AML-193 (cell line): ENCODE data around the gene DPH6.
"Not testable (repeated sequence)": the region's sequence is repeated elsewhere in the genome, so short reads cannot be mapped to it uniquely, and the experiment has no call there.

Experiments used
- DNase-seq, 2 experiments: peaks; one replicate each; lab custom pipeline; 2025; lab: John Stamatoyannopoulos, UW

The DPH6 gene

DNA sequence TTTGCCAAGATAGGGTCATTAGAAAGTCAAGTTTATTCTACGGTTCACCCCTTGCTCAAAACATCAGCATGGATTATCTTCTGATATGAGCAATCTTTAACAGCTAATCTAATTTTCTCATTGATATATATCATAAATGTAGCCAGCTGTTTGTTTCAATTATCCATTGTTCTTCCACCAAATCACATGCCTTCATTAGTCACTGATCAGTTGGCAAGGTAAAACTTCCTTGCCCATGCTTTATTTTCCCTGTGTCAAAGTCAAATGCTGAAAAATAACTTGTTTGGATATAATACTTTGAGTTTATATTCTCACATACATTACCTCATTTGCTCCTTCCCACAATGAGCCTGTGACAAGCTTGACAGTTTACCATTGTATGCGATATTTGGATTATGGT lies 60.6 kb downstream of the DPH6 start:
- no peak for DNase-seq

DNA sequence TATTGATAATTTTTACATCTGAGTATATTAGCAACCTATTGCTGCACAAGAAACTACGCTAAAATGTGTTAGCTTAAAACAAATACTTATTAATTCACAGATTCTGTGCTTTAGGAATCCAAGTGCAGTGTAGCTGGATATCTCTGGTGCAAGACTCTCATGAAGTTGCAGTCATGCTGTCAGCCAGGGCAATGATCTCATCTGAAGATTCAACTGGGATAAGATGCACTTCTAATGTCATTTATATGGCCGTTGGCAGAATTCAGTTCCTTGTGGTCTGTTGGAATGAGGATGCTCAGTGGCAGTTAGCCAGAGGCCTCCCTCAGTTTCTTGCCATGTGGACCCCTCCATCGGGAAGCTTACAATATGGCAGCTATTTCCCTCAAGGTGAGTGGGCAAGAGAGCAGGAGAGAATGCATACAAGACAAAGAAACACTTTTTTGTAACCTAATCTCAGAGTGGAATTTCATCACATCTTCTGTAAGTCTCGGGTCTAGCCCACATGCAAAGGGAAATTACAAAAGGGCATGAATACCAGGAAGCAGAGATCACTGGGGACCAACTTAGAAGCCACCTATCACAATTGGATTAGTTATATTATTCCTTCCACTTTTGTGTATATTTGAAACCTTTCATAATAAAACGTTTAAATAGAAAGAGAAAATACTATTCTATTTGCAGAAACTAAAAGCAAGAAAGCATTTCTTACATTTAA lies 61.6 kb downstream of the DPH6 start:
- no peak for DNase-seq

DNA sequence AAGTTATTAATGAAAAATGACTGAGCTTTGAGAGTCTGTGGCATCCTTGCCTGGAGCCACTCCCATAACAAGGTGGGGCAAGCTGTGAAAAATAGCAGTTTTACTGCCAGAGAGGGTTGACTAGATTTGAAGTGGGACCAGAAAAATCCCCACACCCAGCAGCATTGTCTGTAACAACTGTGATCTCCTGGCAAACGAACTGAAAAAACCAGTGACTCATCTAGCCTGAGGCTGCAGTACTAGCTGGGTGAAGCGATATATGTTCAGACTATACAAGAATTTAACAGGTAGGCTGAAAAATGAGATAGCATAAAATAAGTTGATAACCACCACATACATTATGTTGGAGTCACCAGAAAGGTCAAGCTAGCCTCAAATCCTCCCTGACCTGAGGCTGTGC lies 64.0 kb downstream of the DPH6 start:
- DNase-seq = no peak

DNA sequence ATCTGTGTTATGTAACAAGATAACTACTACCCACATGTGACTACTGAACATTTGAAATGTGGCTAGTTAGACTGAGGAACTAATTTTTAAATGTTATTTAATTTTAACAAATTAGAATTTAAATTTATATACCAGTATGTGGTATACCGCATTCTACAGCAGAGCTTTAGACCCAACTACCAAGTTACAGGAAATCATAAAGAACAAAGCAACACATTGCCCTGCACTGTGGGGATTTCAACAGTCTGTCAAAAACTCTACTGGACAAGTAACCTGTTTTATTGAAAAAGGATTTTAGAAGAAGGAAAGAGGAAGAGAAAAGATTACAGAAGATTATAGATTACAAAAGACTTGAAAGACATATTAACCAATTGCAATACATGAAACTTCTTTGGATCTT lies 64.9 kb downstream of the DPH6 start:
- DNase-seq = peak; percentile 4 to 16

DNA sequence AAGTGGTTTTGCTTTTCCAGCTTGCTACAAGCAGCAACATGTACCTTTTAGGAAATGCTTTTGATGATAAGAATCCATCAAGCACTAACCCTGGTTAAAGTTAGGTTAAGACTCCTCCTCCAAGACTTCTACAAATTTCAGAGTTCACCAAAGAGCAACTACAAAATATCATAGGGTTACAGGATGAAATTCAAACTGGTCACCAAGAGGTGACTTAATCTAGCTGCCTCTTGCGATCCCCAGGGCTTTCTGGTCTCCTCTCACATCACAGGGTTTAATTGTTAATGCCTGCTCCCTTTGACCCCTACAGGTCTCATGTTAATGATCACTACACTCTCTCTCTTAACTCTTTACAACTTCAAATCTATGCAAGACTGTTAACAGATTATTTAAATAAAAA lies 66.5 kb downstream of the DPH6 start:
- no peak for DNase-seq

DNA sequence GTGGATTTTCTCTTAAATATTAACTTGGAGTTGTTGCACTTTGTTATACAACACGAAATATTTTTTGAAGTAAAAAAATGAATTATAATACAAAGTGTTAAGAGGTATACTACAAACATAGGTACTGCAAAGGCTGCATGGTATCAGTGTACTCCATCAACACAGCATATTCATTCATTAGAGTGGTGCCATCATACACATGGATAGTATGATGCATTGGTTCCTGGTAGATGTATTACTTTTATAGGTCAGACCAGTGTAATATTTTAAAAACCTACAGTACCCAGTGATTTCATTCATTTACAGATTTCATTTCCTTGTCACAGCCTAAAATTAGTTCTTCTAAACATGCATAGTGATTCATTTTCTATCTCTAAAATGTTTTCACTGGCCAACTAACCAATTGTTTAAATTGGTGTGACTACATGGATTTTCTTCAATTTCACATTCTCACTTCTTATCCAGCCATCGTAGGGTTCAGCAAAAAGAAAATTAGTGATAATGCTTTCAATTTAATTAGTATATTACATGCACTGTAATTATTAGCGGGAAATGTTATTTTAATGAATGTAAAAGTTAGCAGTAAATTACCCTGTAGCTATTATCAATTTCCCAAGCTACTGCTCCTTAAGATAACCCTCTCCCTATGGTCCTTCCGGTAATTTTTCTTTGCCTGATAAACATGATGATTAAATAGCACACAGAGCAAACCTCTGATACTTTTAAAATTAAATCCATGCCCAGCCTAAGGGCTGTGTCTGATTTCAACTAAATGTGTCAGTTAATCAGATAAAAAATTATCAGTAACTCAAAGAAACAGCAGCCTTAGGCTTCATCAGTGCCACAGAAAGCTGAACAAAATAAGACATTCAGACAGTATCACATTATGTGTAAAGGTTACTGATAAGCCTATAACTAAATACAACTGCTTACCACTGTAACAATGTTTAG lies 68.4 kb downstream of the DPH6 start:
- no peak for DNase-seq

DNA sequence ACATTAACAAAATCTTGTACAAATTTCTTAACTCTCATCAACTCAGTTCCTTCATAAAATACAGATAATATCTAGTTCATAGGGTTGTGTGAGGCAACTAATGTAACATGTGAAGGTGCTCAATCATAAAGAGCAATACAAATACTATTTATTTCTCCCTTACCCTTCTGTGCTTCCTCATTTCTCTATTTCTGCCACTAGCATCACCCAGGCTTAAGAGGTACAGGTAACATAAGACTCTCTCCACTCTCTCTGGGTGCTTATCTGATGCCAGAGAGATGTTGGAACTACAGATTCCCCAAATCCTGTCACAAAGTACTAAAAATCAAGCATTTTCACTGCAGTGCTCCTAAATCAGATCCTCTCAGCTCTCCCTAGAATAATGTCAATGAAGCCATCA lies 74.9 kb downstream of the DPH6 start:
- no peak for DNase-seq

DNA sequence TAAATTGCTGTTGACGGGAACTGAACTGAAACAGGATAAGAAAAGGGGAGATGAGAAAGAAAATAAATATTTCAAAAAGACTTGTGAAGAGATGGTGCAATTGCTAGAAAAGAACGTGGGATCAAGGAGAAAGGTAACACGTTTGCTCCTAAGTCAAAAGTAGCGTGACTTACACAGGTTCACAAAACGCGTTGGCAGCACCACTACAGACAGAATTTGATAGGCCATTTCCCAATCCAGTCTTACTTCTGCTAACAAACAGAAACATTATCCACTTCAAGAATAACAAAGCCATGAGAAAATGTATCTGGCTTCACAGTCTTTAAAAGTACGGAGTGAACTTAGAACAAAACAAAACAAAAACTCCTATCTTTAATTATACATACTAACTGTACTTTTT lies 75.5 kb downstream of the DPH6 start:
- no peak for DNase-seq

DNA sequence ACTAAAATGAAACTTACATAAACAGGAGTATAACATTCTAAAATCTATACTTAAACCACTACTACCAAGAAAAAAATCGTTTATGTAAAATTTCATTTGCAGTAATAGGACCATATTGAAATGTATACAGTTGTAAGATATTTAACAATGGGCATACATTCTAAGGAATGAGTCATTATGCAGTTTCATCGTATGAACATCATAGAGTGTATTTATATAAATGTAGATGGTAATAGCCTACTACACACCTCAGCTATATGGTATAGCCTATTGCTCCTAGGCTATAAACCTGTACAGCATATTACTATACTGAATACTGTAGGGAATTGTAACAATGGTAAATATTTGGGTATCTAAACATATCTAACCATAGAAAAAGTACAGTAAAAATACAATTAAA lies 79.5 kb downstream of the DPH6 start:
- DNase-seq = no peak

DNA sequence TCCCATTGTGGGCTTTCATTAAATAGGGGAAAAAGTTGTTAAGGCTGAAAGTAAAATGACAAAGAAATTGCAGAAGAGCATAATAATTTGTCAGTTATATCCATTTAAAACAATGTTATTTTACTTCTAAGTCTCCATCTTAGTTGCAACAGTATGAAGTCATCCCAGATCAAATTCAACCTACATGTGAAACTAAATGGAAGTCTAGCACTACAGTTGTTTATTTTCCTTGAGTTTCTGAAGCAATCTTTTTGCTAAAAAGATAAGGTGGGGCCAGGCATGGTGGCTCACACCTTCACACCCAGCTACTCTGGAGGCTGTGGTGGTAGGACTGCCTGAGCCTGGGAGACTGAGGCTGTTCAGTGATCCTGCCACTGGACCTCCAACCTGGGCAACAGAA lies 80.2 kb downstream of the DPH6 start:
- no peak for DNase-seq

DNA sequence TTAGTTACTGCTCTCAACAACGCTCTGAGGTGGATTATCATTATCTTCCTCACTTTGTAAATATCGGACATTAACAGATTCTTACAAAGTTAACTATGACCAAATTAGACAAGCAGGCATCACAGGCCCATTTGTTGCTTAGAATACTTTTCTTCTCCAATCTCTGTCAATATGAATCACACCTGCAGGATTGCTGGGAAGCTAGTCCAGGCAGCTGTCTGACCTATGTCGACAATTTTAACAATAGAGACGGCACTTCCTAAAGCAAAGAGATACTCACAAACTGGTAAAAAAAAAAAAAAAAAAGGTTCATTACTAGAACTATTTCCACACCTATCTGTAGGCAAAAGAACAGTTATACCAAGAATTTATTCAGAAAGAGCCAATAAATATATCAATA lies 85.3 kb downstream of the DPH6 start:
- no peak for DNase-seq

DNA sequence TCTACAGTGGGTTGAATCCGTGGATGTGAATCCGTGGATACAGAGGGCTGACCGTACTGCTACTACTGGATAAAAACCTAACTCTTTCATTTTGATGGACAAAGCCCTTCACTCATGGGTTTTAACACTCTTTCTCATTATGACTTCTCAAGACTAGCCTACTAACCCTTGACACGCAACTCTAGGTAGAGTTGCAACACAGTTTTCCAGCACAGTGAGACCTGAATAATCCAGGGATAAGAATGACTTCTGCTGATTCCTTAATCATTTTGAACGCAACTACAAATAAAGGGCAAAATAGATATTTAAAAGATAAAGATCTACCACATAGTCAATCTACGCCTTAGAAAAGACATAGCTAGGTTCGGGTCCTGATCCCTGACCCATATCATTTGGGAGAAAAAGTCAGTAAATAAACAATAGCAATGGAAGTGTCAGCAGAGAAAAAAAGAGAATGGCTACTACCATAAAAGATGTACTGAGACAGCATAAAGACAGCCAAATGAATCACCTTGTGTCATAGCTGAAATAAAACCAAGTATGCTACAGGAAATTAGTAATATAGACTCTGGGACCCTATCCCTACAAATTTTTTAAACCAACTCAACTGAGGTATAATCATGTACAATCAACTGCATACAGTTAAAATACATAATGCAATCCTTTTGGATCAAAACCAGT lies 87.6 kb downstream of the DPH6 start:
- DNase-seq = no peak

DNA sequence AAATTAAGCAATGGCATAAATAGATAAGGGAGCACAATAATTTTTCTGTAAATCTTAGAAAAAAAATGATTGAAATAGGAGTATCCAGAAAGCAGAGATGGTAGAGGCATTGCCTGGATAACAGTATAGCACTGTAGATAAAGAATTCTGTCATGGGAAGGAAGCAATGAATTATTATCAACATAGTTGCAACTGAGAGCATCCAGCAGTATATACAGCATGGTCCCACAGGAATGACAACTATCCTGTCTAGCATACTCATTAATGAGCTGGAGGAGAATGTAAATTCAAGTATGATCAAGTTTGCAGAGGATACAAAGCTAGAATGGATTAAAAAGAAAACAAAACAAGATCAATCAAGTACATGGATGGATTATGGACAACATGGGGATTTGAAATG lies 90.8 kb downstream of the DPH6 start:
- DNase-seq = no peak

DNA sequence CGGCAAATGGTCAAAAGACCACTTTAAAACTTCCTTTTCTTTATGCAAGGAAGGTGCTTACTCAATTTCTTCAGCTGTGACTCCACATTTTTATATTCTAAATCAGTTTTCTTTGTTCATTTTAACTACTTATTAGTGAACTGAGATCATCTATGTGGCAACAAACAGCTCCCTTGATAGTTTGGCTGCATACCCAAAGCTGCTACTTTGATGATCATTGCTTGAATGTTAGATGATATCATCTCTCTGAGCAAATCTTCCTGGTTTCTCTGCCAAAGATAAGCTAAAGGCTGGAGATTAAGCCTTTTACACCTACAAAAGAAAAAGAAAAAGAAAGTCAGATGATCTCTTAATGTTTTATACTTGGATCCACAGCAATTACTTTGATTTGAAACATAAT lies 95.5 kb downstream of the DPH6 start:
- no peak for DNase-seq

DNA sequence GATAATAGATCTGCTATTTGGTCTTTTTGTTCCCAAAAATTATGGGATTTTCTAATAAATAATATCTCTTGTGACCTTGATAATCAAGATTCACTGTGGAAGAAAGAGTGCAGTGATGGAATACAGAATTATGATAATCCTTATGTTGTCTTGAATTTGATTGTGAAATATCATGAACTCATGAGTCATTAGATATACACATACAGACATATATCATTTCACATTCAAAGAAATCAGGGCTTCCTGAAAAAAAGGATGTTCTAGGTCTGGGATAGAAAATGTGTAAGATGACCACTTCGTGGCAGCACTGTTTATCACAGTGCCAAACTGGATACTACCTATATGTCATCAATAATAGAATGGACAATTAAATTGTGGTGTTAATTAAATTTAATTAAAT lies 97.7 kb downstream of the DPH6 start:
- no peak for DNase-seq

DNA sequence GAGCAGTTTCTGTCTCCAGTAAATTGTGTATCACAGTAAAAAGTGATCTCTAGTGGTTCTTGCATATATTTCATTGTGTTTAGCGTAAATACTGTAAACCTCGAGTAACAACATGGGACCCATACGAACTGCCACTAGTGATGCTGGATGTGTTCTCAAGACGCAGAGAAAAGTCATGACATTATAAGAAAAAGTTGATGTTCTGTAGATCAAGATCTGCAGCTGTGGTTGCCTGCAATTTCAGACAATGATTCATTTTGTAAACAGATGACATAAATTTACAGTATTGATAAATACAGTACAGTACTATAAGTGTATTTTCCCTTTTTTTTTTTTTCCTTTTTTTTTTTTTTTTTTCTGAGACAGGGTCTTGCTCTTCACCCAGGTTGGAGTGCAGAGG lies 100.1 kb downstream of the DPH6 start:
- DNase-seq = no peak

DNA sequence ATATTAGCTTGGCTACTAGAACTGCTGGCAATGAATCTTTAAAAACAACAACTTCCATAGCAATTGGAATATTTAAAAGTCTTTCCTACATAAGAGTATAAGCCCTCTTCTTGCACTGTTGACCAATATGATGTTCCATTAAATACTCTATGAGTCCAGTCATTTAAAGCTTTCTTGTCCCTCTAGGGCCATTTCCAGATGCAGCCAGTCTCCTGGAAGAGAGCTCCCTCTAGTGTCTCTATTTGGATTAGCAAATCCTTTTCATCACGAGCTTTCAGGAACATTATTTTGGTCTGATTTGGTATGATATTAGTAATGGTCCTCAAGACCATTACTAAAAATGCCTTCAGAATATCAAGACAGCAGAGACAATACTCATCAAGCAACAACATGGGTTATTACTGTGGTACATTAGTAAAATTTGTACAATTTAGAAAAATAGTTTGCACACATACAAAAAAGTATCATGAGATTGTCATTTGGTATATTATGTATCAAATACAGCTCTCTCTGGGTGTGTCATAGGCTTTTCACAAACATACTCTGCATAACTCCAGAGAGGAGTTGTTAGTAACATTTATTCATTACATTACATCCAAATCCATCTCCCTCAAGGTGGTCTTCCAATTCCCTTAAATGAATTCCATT lies 101.3 kb downstream of the DPH6 start:
- DNase-seq = peak; percentile 27 to 33

DNA sequence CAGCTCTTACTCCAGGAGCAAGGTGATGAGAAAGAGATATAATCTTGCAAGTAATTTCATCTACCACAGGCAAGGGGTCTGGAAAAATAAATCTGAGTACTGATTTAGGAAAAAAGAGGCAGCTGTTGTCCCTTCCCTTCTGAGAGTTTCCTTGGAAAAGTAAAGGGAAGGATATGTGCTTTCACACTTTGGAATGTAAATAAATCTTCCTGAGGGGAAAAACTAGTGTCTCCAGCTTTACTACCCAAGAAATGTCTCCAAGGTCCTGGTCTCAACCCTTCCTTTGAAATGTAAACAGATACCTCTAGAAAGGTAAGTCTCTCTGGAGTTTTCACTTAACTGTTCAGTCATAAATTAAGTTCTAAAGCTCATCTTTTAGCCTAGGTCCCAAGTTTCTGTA lies 102.6 kb downstream of the DPH6 start:
- DNase-seq = no peak

DNA sequence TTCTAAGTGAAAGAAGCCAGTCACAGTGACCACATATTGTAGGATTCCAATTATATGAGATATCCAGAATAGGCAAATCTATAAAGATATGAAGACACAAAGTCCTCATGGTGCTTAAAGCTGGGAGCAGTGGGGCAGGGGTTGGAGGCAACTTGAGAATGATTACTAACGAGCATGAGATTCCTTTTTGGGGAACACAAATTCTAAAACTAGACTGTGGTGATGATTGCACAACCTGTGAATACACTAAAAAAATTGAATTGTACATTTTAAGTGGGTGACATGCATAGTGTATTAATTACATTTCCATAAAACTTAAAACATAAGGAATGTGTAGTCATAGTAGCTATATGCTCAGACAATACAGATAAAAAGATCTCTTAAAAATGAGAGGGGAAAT lies 103.2 kb downstream of the DPH6 start:
- no peak for DNase-seq

DNA sequence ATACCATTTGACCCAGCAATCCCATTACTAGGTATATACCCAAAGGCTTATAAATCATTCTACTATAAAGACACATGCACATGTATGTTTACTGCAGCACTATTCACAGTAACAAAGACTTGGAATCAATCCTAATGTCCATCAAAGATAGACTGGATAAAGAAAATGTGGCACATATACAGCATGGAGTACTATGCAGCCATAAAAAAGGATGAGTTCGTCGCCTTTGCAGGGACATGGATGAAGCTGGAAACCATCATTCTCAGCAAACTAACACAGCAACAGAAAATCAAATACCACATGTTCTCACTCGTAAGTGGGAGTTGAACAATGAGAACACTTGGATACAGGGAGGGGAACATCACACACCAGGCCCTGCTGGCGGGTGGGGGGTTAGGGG lies 104.7 kb downstream of the DPH6 start:
- DNase-seq = not testable (repeated sequence)

DNA sequence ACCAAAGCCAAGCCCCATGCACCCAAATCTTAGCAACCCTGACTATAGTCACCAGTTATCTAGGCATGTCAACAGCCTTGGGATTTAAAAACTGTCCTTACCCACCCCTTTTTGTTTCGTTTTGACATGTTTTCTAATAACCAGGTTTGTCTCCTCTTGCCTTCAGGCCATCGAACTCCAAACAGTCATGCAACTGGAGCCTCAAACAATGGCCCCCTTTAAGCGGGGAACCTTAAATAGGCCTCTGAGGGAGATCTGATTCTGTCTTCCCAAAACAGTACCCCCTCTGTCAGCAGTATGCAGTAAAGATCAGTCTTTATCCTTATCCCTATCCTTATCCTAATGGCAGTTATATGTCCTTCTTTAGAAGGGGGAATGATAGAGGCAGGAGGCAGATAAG lies 105.7 kb downstream of the DPH6 start:
- DNase-seq = no peak

DNA sequence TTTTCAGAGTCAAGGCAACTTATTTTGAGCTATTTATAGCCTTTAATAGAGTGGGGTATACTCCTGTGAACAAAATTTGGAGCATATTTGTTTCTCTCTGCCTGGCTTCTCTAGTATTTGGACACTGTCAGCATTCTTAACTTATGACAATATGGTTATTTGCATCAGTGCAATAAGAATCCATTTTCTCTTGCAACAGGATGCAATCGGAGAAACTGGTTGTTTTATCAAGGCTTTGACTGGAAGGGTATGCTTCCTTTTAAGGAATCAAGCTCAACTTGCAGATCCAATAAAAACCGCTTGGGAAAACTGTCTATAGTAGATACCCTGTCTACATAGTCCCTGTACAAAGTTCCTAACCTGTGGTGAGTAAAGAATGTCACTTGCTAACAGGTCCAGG lies 106.7 kb downstream of the DPH6 start:
- DNase-seq = no peak
